ENCODE data around the gene SLC35B3.

GRCh38 chr6:8437813-8438212, 2.5 kb upstream of the SLC35B3 start:
- TF ChIP-seq SP1 (IDR thresholded peaks at IDR 0.05; ENCODE audit: low read depth) (no peak), CTCF (IDR thresholded peaks at IDR 0.05 in 2 of 3, conservative IDR thresholded peaks at IDR 0.05 in 1 of 3; ENCODE audit: borderline replicate concordance in 1 of 3, insufficient read depth in 1 of 3, low read depth in 2 of 3, low read length in 2 of 3) (no peak), ZFX (IDR thresholded peaks at IDR 0.05) (no peak), POLR2A (IDR thresholded peaks at IDR 0.05; ENCODE audit: borderline replicate concordance, extremely low read depth, insufficient read depth, insufficient read length) (no peak), TCF7L2 (IDR thresholded peaks at IDR 0.05; ENCODE audit: borderline replicate concordance, extremely low read depth, insufficient read depth, insufficient read length) (no peak), ATF3 (IDR thresholded peaks at IDR 0.05) (no peak), YY1 (IDR thresholded peaks at IDR 0.05; ENCODE audit: extremely low read depth, insufficient replicate concordance, low read depth, low read length) (no peak), EZH2 (IDR thresholded peaks at IDR 0.05) (no peak), MAX (IDR thresholded peaks at IDR 0.05) (no peak), ELF1 (IDR thresholded peaks at IDR 0.05; ENCODE audit: borderline replicate concordance, low read depth) (no peak), ZNF274 (IDR thresholded peaks at IDR 0.05; ENCODE audit: low read depth, low read length) (no peak), REST (IDR thresholded peaks at IDR 0.05; ENCODE audit: low read depth) (no peak), POLR2AphosphoS5 (IDR thresholded peaks at IDR 0.05; ENCODE audit: low read depth, low read length) (no peak)
